ENCODE data around the gene CNTNAP2. TPM values are rescaled to one million over a fixed set of nuclear protein-coding genes. Genes with fewer than 3 reads are reported as not detected.
"Not testable (repeated sequence)": the region's sequence is repeated elsewhere in the genome, so short reads cannot be mapped to it uniquely, and the experiment has no call there.

CNTNAP2 gene
- total and polyA plus RNA-seq, 11 donors = 0.01 to 2.6 (median 0.31) TPM; not detected in 3

DNA sequence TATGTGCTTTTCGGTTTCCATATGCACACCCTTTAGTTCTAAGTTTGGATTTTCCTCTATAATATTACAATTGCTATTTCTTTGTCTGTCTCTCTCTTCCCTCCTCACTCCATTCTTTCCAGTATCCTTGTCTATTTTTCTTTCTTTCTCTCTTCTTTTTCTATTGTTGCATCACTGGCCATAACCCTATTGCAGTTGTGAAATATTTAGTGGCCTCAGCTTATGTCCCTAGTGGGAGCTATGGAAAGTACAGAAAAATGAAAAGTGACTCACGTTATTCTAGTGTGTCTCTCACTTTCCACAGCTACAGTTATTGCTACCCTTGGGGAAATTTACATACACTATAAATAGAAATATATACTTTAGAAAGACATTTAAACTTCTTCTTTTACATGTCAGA lies 59.1 kb downstream of the CNTNAP2 start:
- Histone ChIP-seq H3K36me3 (no peaks in the 10 kb centered on the region), H3K27me3 (no peaks in the 10 kb centered on the region), H3K9me3 (no peaks in the 10 kb centered on the region), H3K27ac (no peak overlapping the region), H3K4me1 (no peaks in the 10 kb centered on the region), H3K4me3 (no peak overlapping the region)
- intact Hi-C loops (cut with DNase I) = no loop called here
- WGBS, 4 donors = 61 to 77% (median 67%) methylated on average over 2 of the region's 2 CpGs
- TF ChIP-seq POLR2A (IDR thresholded peaks at IDR 0.05) = no peak
- TF ChIP-seq, protein P1, sequence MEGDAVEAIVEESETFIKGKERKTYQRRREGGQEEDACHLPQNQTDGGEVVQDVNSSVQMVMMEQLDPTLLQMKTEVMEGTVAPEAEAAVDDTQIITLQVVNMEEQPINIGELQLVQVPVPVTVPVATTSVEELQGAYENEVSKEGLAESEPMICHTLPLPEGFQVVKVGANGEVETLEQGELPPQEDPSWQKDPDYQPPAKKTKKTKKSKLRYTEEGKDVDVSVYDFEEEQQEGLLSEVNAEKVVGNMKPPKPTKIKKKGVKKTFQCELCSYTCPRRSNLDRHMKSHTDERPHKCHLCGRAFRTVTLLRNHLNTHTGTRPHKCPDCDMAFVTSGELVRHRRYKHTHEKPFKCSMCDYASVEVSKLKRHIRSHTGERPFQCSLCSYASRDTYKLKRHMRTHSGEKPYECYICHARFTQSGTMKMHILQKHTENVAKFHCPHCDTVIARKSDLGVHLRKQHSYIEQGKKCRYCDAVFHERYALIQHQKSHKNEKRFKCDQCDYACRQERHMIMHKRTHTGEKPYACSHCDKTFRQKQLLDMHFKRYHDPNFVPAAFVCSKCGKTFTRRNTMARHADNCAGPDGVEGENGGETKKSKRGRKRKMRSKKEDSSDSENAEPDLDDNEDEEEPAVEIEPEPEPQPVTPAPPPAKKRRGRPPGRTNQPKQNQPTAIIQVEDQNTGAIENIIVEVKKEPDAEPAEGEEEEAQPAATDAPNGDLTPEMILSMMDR (IDR thresholded peaks at IDR 0.05) = no peak
- no peak for ATAC-seq
- no peak for DNase-seq

DNA sequence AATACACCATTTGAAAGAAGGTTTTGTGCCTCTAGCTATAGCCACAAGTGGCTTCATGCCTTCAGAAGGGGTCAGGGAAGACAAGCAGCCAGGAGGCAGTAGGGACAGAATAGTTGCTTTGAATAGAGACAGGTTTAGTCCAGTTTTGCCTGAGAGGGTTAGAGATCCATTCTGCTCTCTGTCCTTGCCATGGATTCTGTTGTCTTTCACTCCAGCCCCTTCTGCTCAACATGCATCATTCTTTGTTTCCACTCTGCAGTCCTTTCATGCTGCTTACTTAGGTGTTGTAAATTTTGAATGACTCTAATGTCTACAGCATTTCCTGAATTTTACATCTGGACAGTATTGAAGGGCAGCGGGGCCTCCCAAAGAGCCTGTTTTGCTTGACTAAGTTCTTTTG lies 60.3 kb downstream of the CNTNAP2 start:
- WGBS, 4 donors = 68 to 84% (median 77%) methylated on average over 1 of the region's 1 CpG

GRCh38 chr7:146177301-146177700 lies 60.7 kb downstream of the CNTNAP2 start:
- 70 to 81% (median 80%) methylated on average over 2 of the region's 2 CpGs for WGBS, 4 donors
- Histone ChIP-seq H3K36me3 (no peaks in the 10 kb centered on the region), H3K4me1 (no peaks in the 10 kb centered on the region), H3K27me3 (no peaks in the 10 kb centered on the region), H3K9me3 (no peaks in the 10 kb centered on the region), H3K4me3 (no peak overlapping the region), H3K27ac (no peak overlapping the region)
- intact Hi-C loops (cut with DNase I) = no loop called here
- no peak for ATAC-seq
- no peak for DNase-seq
- TF ChIP-seq, protein P1 (IDR thresholded peaks at IDR 0.05) = no peak
- TF ChIP-seq POLR2A (IDR thresholded peaks at IDR 0.05) = no peak

More for the DNA sequence above, 60.3 kb downstream of the CNTNAP2 start:
- H3K36me3 ChIP-seq = no peaks in the 10 kb centered on the region
- H3K27me3 ChIP-seq = no peaks in the 10 kb centered on the region
- DNase-seq = no peak
- no peak overlapping the region for H3K4me3 ChIP-seq
- no peak for ATAC-seq
- H3K4me1 ChIP-seq = no peaks in the 10 kb centered on the region
- intact Hi-C loops (cut with DNase I) = no loop called here
- H3K27ac ChIP-seq = no peak overlapping the region
- TF ChIP-seq, protein P1 (IDR thresholded peaks at IDR 0.05) = no peak
- TF ChIP-seq POLR2A (IDR thresholded peaks at IDR 0.05) = no peak
- no peaks in the 10 kb centered on the region for H3K9me3 ChIP-seq

GRCh38 chr7:146185844-146186243 lies 69.2 kb downstream of the CNTNAP2 start:
- intact Hi-C loops (cut with DNase I) = no loop called here
- Histone ChIP-seq H3K4me1 (no peaks in the 10 kb centered on the region), H3K27ac (no peak overlapping the region), H3K36me3 (no peaks in the 10 kb centered on the region), H3K27me3 (no peaks in the 10 kb centered on the region), H3K9me3 (peaks cover 0 to 15% (median 0%) of the 10 kb centered on the region in 12 donors), H3K4me3 (no peak overlapping the region)
- no peak for DNase-seq
- TF ChIP-seq, protein P1 (IDR thresholded peaks at IDR 0.05) = no peak
- no peak for ATAC-seq
- WGBS, 4 donors = 62 to 73% (median 70%) methylated on average over 2 of the region's 2 CpGs

DNA sequence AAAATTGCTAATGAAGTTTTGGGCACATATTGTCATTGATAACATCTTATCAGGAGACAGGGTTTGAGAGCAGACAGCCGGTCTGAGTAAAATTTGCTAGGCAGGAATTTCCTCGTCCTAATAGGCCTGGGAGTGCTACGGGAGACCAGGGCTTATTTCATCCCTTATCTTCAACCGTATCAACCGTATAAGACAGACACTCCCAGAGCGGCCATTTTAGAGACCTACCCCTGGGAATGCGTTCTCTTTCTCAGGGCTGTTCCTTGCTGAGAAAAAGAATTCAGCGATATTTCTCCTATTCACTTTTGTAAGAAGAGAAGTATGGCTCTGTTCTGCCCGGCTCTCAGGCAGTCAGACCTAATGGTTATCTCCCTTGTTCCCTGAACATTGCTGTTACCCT lies 74.8 kb downstream of the CNTNAP2 start:
- H3K27ac ChIP-seq; H3K4me1 ChIP-seq; H3K36me3 ChIP-seq; H3K27me3 ChIP-seq; H3K4me3 ChIP-seq; ATAC-seq; intact Hi-C loops (cut with DNase I); DNase-seq: not testable (repeated sequence)
- WGBS, 4 donors = 70 to 86% (median 82%) methylated on average over 9 of the region's 9 CpGs
- peaks cover 0 to 33% (median 6%) of the 10 kb centered on the region in 12 donors for H3K9me3 ChIP-seq

All from heart left ventricle (tissue), 16 donors.